HG02981 (cell line): ENCODE results near the gene SMPX.

ENCODE experiments used
- ATAC-seq: cut with Tn5 transposase; IDR thresholded peaks from one replicate; pipeline ENCODE4 v1.9.1; 2021; ENCODE audit warnings: mild to moderate bottlenecking, moderate library complexity; ENCODE audit not compliant: unreplicated experiment

The SMPX gene

DNA sequence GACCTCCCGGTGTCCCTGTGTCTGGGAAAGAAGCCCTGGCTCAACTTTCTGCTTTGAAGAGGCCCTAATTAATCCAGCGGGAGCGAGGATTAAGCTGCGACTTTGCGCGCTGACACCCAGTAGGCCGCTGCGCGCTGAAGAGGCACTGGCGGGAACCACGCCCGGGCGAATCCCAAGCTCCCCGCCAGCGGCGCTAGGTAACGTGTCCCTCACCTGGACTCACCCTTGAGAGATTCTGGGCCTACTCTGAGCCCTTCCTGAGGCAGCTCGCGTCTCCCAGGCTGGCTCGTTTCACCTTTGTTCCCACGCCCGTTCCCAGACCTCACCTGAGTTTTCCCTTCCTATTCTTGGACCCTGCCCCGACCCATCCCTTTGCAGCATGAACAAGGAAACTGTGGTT, 99.2 kb downstream of the SMPX start:
- no peak for ATAC-seq

DNA sequence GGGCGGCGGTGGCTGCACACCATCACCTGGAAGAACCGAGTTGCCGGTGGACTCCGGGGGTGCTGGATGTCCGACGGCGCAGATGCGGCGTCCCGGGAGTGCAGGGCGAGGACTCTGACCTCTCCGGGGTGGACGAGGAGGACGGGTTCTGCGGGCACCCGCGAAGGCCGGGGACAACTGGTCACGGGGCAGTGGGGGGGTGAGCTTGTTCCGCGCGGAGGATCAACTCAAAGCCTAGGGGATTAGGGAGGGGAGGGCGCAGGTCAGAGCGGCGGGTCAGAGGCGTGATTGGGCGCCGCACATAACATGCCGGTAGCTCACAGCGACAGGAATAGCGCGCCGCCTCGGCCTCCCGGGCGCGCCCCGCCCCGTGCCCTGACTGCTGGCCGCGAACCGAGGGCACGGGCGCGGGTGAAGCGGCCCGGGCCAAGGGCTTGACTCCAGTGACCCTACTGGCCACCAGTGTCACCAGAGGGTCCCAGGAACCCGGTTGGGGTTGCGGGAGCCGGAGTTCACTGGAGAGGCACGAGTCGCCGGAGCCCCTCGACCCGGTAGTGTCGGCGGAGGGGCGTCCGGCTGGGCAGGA, 99.7 kb downstream of the SMPX start, which contains the start of gene KLHL34:
TSS of gene KLHL34 (minus strand) at position 179 of the 586 bp plus-strand sequence. CDS start 542 bp downstream, outside the sequence.
- ATAC-seq, result no peak

DNA sequence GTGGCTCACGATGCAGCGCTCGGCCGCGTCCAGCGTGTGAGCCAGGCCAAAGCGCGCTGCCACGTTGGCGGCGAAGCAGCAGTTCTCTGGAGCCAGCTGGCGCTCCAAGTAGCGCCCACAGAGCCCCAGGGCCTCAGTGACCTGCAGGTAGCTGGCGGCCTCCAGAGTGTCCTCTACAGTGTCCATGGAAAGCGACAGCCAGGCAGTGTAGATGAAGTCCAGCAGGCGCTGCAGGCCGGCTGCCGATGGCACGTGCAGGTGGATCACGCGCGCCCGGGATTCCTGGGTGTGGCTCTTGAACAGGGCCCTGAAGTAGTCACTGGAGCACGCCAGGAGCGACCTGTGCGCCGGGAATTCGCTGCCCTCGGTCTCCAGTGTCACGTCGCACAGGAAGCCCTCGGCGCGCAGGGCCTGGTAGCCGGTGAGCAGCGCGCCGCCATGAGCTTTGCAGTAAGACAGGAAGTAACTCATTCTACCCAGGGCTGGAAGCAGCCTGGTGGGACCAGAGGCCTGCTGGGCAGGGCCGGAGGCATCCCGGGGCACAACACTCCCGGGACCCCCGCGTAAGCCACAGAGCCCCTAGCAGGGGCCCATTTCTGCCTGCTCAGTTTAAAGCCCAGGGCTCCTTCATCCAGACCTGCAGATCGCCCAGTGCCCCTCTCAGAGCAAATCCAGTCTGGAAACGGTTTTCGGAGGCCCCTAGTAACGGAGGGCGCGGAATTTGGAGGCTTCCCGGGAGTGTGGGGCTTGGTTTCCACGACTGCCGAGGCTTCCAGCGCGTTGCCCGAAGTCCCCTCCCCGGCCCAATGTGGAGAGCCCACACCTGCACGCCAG, 100.4 kb downstream of the SMPX start:
- ATAC-seq, result no peak

DNA sequence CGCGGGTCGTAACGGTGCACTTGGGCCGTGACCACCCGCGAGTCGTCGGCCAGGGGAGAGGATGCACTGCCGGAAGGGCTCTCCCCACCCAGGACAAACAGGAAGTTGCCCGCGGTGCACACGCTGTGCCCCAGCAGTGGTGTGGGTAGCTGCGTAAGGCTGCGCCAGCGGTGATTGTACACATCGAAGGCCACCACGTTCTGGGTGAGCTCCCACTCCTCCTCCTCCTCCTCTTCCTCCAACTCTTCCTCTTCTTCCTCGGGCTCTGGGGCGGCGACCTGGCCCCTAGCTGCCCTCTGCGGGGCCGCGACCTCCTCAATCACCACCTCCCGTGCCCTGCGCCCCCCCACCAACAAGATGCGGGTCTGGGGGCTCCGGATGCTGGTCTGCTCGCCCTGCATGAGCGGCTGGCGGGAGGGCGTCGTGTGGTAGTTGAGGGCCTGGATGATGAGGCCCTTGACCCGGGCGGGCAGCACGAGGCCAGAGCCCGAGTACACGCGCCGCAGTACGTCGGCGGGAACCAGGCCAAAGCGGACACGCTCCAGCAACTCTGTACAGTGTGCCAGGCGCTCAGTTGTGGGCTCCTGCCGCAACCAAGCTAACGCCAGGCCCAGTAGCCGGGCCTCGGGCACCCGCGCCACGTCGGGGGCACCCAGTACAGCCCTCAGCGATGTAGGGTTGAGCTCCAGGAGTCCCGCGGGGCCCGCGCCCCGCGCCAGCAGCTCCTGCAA, 101.2 kb downstream of the SMPX start:
- no peak for ATAC-seq
